ENCODE measurements around the gene SYNGR3.
"Not testable (repeated sequence)": the region's sequence is repeated elsewhere in the genome, so short reads cannot be mapped to it uniquely, and the experiment has no call there.

The SYNGR3 gene

GRCh38 chr16:1950559-1950958, 39.2 kb upstream of the SYNGR3 start:
- no peak for TF ChIP-seq CTCF (IDR thresholded peaks at IDR 0.05; ENCODE audit: low read depth, low read length, missing control alignments)
- no peak overlapping the region for H3K4me3 ChIP-seq (ENCODE audit: low read depth, low read length)
- DNase-seq (ENCODE audit: low read depth): no peak
- in situ Hi-C loops (cut with HindIII; ENCODE audit: low sequenced_read_pairs): no loop called here

DNA sequence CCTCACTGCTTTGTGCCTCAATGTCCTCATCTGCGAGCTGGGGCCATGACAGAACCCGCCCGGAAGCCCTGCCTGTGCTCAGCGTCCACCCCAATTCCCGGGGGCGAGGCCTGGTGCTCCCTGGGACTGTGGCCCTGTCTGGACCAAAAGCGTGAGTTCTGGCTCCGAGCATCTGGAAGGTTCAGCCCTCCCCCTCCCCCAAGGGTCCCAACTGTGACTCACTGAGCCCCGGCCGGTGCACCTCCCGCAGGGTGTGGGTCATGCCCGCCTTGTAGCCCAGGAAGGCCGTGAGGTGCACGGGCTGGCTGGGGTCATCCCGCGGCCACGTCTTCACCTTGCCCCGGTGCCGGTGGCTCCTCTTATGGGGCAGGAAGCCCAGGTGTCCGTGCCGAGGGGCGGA, 36.0 kb upstream of the SYNGR3 start:
- TF ChIP-seq CTCF (IDR thresholded peaks at IDR 0.05; ENCODE audit: low read depth, low read length, missing control alignments): no peak
- DNase-seq (ENCODE audit: low read depth): no peak
- in situ Hi-C loops (cut with HindIII; ENCODE audit: low sequenced_read_pairs): no loop called here
- no peak overlapping the region for H3K4me3 ChIP-seq (ENCODE audit: low read depth, low read length)

GRCh38 chr16:1957434-1958142, 32.2 kb upstream of the SYNGR3 start:
- in situ Hi-C loops (cut with HindIII; ENCODE audit: low sequenced_read_pairs); DNase-seq (ENCODE audit: low read depth); H3K4me3 ChIP-seq (ENCODE audit: low read depth, low read length): not testable (repeated sequence)

DNA sequence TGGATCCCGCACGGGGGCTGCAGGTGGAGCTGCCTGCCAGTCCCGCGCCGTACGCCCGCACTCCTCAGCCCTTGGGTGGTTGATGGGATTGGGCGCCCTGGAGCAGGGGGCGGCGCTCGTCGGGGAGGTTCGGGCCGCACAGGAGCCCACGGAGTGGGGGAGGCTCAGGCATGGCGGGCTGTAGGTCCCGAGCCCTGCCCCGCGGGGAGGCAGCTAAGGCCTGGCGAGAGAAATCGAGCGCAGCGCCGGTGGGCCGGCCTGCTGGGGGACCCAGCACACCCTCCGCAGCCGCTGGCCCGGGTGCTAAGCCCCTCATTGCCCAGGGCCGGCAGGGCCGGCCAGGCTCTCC, 31.7 kb upstream of the SYNGR3 start:
- DNase-seq (ENCODE audit: low read depth); H3K4me3 ChIP-seq (ENCODE audit: low read depth, low read length); in situ Hi-C loops (cut with HindIII; ENCODE audit: low sequenced_read_pairs): not testable (repeated sequence)

- no peak for DNase-seq (ENCODE audit: low read depth)
- in situ Hi-C loops (cut with HindIII; ENCODE audit: low sequenced_read_pairs): no loop called here
- H3K4me3 ChIP-seq (ENCODE audit: low read depth, low read length): peak overlapping the region; percentile 83
- TF ChIP-seq CTCF (IDR thresholded peaks at IDR 0.05; ENCODE audit: low read depth, low read length, missing control alignments): no peak
Measured at GRCh38 chr16:1958715-1959268, 31.0 kb upstream of the SYNGR3 start.

- peak; percentile 44 for DNase-seq (ENCODE audit: low read depth)
- H3K4me3 ChIP-seq (ENCODE audit: low read depth, low read length): peak within 1 kb of the TSS; percentile 83
- TF ChIP-seq CTCF (IDR thresholded peaks at IDR 0.05; ENCODE audit: low read depth, low read length, missing control alignments): peak; percentile 38
- in situ Hi-C loops (cut with HindIII; ENCODE audit: low sequenced_read_pairs): no loop called here
Measured at GRCh38 chr16:1959269-1960039, 30.3 kb upstream of the SYNGR3 start, which contains the start of gene NDUFB10. NDUFB10 (plus strand) TSS chr16:1959538; CDS start chr16:1959625, 87 bp downstream.

DNA sequence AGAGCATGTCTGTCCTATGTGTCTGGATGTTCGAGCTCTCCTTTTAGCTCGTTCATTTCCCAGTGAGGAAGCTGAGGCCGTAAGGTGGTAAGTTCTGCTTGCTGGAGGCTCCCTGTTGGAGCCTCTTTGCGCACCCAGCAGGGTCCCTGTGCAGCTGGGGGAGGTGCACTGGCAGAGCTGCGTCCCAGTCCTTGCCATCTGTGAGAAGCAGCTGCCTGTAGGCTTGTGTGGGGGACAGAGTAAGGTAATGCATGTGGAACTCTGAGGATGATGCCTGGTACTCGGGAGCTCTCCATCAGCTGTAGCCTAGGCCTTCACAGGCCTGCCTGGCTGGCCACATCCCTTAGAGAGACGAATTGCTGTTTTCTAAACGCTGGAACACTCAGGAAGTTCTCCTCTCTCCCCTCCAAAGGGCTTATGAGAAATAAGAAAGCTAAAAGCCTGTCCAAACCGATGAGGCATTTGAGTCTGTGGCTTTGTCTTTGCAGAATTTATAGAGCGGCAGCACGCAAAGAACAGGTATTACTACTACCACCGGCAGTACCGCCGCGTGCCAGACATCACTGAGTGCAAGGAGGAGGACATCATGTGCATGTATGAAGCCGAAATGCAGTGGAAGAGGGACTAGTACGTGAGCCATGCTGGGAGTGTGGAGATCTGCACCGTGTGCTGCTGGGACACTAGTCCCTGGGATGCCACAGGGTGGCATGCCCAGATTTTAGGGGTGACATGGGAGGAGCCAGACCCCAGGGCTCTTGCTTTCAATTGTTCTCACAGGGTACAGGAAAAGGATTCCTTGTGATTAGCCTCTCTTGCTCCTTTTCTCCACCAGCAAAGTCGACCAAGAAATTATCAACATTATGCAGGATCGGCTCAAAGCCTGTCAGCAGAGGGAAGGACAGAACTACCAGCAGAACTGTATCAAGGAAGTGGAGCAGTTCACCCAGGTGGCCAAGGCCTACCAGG, 28.8 kb upstream of the SYNGR3 start:
- in situ Hi-C loops (cut with HindIII; ENCODE audit: low sequenced_read_pairs): no loop called here
- no peak for DNase-seq (ENCODE audit: low read depth)
- no peak for TF ChIP-seq CTCF (IDR thresholded peaks at IDR 0.05; ENCODE audit: low read depth, low read length, missing control alignments)
- H3K4me3 ChIP-seq (ENCODE audit: low read depth, low read length): peak overlapping the region; percentile 83
